Measurements from ENCODE around the gene IGSF21. TPM values are rescaled to one million over a fixed set of nuclear protein-coding genes. Genes with fewer than 3 reads are reported as not detected.

IGSF21 gene
- total RNA-seq, 1 experiment from 2014 or later: not detected

DNA sequence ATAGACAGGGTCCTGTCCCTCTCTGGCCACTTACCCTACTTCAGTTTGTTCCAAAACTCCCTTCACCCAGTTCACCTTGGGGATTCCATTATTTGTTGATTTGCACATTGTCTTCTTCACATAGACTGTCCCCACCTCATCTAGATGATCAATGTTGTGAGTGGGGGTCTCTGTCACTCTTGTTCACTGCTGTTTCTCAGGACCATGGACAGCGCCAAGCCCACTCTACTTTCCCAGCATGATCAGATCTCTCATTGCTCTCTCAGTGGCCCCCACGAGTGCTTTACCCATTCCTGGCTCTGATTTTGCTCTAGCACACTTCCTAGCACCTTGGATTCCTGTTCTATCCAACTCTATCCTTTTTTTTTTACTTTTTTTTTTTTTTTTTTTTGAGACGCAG lies 45.4 kb upstream of the IGSF21 start:
- no peaks in the 10 kb centered on the region for H3K36me3 Mint-ChIP-seq (ENCODE audit: insufficient read depth, unreplicated experiment)
- intact Hi-C loops (cut with micrococcal nuclease; ENCODE audit: unreplicated experiment): no loop called here
- no peaks in the 10 kb centered on the region for H3K9me3 Mint-ChIP-seq (ENCODE audit: low read depth, unreplicated experiment)
- H3K4me1 Mint-ChIP-seq (ENCODE audit: low read depth, unreplicated experiment): no peaks in the 10 kb centered on the region
- no peak for DNase-seq
- H3K27me3 Mint-ChIP-seq (ENCODE audit: unreplicated experiment): peaks cover 99% of the 10 kb centered on the region
- no peak overlapping the region for H3K4me3 Mint-ChIP-seq (ENCODE audit: low read depth, unreplicated experiment)
- no TSS peak for BruUV-seq (replicated peaks)
- no peak overlapping the region for H3K27ac Mint-ChIP-seq (ENCODE audit: unreplicated experiment)
- TF ChIP-seq, protein P1, sequence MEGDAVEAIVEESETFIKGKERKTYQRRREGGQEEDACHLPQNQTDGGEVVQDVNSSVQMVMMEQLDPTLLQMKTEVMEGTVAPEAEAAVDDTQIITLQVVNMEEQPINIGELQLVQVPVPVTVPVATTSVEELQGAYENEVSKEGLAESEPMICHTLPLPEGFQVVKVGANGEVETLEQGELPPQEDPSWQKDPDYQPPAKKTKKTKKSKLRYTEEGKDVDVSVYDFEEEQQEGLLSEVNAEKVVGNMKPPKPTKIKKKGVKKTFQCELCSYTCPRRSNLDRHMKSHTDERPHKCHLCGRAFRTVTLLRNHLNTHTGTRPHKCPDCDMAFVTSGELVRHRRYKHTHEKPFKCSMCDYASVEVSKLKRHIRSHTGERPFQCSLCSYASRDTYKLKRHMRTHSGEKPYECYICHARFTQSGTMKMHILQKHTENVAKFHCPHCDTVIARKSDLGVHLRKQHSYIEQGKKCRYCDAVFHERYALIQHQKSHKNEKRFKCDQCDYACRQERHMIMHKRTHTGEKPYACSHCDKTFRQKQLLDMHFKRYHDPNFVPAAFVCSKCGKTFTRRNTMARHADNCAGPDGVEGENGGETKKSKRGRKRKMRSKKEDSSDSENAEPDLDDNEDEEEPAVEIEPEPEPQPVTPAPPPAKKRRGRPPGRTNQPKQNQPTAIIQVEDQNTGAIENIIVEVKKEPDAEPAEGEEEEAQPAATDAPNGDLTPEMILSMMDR (IDR thresholded peaks at IDR 0.05; ENCODE audit: unreplicated experiment): no peak
- CTCF ChIA-PET: no interaction called here

DNA sequence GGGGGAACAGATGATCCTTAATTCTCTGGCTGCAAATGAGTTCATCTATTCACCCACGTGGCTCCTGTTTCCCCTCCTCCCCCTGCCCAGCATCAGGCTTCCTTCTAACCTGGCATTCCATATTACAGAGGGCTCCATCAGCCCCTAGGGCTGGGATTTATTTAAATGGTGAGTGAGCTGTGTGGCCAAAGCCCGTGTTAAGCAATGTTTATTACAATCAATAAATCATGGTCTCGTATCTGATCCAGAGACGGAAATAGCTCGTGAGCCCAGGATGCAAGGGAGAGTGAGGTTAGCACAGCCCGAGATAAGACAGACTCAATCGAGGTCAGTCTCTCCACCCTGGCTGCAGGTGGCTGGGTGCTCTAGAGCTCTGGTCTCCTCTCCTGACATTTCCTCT lies 43.1 kb upstream of the IGSF21 start:
- Mint-ChIP-seq H3K9me3 (ENCODE audit: low read depth, unreplicated experiment) (no peaks in the 10 kb centered on the region), H3K4me3 (ENCODE audit: low read depth, unreplicated experiment) (no peak overlapping the region), H3K36me3 (ENCODE audit: insufficient read depth, unreplicated experiment) (no peaks in the 10 kb centered on the region), H3K27me3 (ENCODE audit: unreplicated experiment) (peaks cover 92% of the 10 kb centered on the region), H3K4me1 (ENCODE audit: low read depth, unreplicated experiment) (no peaks in the 10 kb centered on the region), H3K27ac (ENCODE audit: unreplicated experiment) (no peak overlapping the region)
- BruUV-seq (replicated peaks): no TSS peak
- intact Hi-C loops (cut with micrococcal nuclease; ENCODE audit: unreplicated experiment): no loop called here
- TF ChIP-seq, protein P1 (IDR thresholded peaks at IDR 0.05; ENCODE audit: unreplicated experiment): no peak
- CTCF ChIA-PET: no interaction called here
- DNase-seq: no peak

DNA sequence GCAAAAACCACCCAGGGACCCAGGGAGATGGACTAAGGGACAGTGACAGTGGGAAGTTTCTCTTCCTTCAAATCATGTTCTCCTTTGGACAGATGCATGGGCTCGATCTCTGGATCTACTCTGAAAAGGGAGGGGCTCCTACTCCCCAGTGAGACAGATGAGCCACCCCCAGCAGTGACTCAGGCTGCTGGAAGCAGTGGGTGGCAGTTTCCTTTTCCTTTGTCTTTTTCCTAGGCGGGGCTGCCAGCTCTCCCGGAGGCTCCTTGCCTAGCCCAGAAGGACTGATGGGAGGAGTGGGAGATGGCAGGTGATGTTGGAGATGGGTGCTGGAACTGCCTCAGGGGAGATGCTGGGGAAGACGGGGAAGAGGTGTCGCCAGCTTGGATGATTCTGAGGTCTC lies 41.0 kb upstream of the IGSF21 start:
- TF ChIP-seq, protein P1 (IDR thresholded peaks at IDR 0.05; ENCODE audit: unreplicated experiment): no peak
- no peaks in the 10 kb centered on the region for H3K4me1 Mint-ChIP-seq (ENCODE audit: low read depth, unreplicated experiment)
- no peak for DNase-seq
- peaks cover 83% of the 10 kb centered on the region for H3K27me3 Mint-ChIP-seq (ENCODE audit: unreplicated experiment)
- H3K27ac Mint-ChIP-seq (ENCODE audit: unreplicated experiment): no peak overlapping the region
- intact Hi-C loops (cut with micrococcal nuclease; ENCODE audit: unreplicated experiment): no loop called here
- H3K4me3 Mint-ChIP-seq (ENCODE audit: low read depth, unreplicated experiment): no peak overlapping the region
- H3K9me3 Mint-ChIP-seq (ENCODE audit: low read depth, unreplicated experiment): no peaks in the 10 kb centered on the region
- H3K36me3 Mint-ChIP-seq (ENCODE audit: insufficient read depth, unreplicated experiment): no peaks in the 10 kb centered on the region
- CTCF ChIA-PET: no interaction called here
- BruUV-seq (replicated peaks): no TSS peak

DNA sequence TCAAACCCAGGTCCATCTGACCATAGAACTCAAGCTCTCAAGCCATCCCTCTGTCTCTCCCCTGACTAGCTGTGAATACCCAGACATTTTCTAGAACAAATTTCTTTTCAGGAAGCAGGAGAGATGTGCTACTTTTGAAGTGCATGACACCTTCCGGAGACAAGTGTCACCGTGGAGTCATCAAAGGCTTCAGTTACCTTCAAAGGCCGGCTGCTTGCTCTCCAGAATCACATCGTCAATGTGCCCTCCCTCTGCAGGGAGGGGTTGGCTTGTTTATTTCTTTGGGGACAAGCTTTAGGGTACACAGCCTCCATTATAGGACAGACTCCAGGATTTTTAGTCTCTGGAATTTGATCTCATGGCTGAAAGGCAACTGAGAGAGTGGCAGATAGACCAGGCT lies 37.7 kb upstream of the IGSF21 start:
- H3K27ac Mint-ChIP-seq (ENCODE audit: unreplicated experiment): no peak overlapping the region
- no peaks in the 10 kb centered on the region for H3K4me1 Mint-ChIP-seq (ENCODE audit: low read depth, unreplicated experiment)
- H3K4me3 Mint-ChIP-seq (ENCODE audit: low read depth, unreplicated experiment): no peak overlapping the region
- BruUV-seq (replicated peaks): no TSS peak
- TF ChIP-seq, protein P1 (IDR thresholded peaks at IDR 0.05; ENCODE audit: unreplicated experiment): no peak
- H3K9me3 Mint-ChIP-seq (ENCODE audit: low read depth, unreplicated experiment): no peaks in the 10 kb centered on the region
- H3K27me3 Mint-ChIP-seq (ENCODE audit: unreplicated experiment): peaks cover 79% of the 10 kb centered on the region
- CTCF ChIA-PET: no interaction called here
- no peaks in the 10 kb centered on the region for H3K36me3 Mint-ChIP-seq (ENCODE audit: insufficient read depth, unreplicated experiment)
- intact Hi-C loops (cut with micrococcal nuclease; ENCODE audit: unreplicated experiment): no loop called here
- no peak for DNase-seq

DNA sequence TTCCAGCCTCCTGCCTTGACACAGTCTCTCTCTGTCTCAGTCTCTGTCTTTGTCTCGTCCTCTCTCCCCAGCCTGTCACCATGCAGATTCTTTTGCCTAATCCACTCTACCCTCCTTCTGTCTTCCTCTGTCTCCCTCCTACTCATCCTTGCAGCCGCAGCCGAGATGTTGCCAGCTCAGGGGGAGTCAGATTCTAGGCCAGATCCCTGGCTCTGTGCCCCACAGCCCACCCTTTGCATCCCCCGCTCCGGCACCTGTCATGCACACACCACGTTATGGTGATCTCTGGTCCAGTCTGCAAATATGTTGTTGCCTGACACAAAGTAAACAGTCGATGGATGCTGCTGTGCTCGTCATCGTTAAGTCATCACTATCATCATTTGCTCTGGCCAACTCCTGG lies 35.5 kb upstream of the IGSF21 start:
- Mint-ChIP-seq H3K4me1 (ENCODE audit: low read depth, unreplicated experiment) (no peaks in the 10 kb centered on the region), H3K4me3 (ENCODE audit: low read depth, unreplicated experiment) (no peak overlapping the region), H3K27ac (ENCODE audit: unreplicated experiment) (no peak overlapping the region), H3K27me3 (ENCODE audit: unreplicated experiment) (peaks cover 78% of the 10 kb centered on the region), H3K36me3 (ENCODE audit: insufficient read depth, unreplicated experiment) (no peaks in the 10 kb centered on the region), H3K9me3 (ENCODE audit: low read depth, unreplicated experiment) (no peaks in the 10 kb centered on the region)
- no TSS peak for BruUV-seq (replicated peaks)
- TF ChIP-seq, protein P1 (IDR thresholded peaks at IDR 0.05; ENCODE audit: unreplicated experiment): no peak
- CTCF ChIA-PET: no interaction called here
- DNase-seq: no peak
- intact Hi-C loops (cut with micrococcal nuclease; ENCODE audit: unreplicated experiment): no loop called here
